DOHH2 (cell line): ENCODE data around the gene SEZ6L2.

Source experiments
- H3F3A ChIP-seq: fragments of 200-600 bp; sonication (generic), shearing (Covaris generic); 2 replicates; pipeline ENCODE4 v1.6.0; 2016; ENCODE audit warnings: antibody characterized with exemption, mild to moderate bottlenecking; ENCODE audit not compliant: control insufficient read depth, insufficient read depth
- H3K27ac ChIP-seq: fragments of 200-600 bp; sonication (generic); 2 replicates; pipeline ENCODE4 v1.5.1; 2014; ENCODE audit warnings: low read depth, mild to moderate bottlenecking, low read length, moderate library complexity
- H3K27me3 ChIP-seq: fragments of 200-600 bp; sonication (generic); 2 replicates; pipeline ENCODE4 v1.6.1; 2014; ENCODE audit warnings: mild to moderate bottlenecking, low read length, mixed read lengths; ENCODE audit not compliant: control insufficient read depth
- H3K36me3 ChIP-seq: fragments of 200-600 bp; sonication (generic); 2 replicates; pipeline ENCODE4 v1.6.1; 2014; ENCODE audit warnings: mild to moderate bottlenecking, low read length, moderate library complexity, mixed read lengths; ENCODE audit not compliant: control insufficient read depth
- H3K4me1 ChIP-seq: fragments of 200-600 bp; sonication (generic); 2 replicates; pipeline ENCODE4 v1.6.1; 2014; ENCODE audit warnings: mild to moderate bottlenecking, low read length, mixed read lengths; ENCODE audit not compliant: control insufficient read depth
- H3K4me2 ChIP-seq: fragments of 200-600 bp; sonication (generic); 2 replicates; pipeline ENCODE4 v1.6.0; 2014; ENCODE audit warnings: mild to moderate bottlenecking, low read length, moderate library complexity
- H3K4me3 ChIP-seq: fragments of 200-600 bp; sonication (generic); 2 replicates; pipeline ENCODE4 v1.5.1; 2014; ENCODE audit warnings: mild to moderate bottlenecking, low read length, mixed read lengths
- H3K79me2 ChIP-seq: fragments of 200-600 bp; sonication (generic); 2 replicates; pipeline ENCODE4 v1.6.1; 2014; ENCODE audit warnings: mild to moderate bottlenecking, low read length, mixed read lengths; ENCODE audit not compliant: control insufficient read depth
- H3K9me2 ChIP-seq: fragments of 200-600 bp; sonication (generic); replicated peaks from 2 replicates; pipeline ENCODE4 v1.6.1; 2014; ENCODE audit warnings: mild to moderate bottlenecking, low read length, mixed read lengths; ENCODE audit not compliant: control insufficient read depth
- H3K9me3 ChIP-seq: fragments of 200-600 bp; sonication (generic); 2 replicates; pipeline ENCODE4 v1.6.1; 2014; ENCODE audit warnings: antibody characterized with exemption, low read length, mixed read lengths; ENCODE audit not compliant: control insufficient read depth, insufficient read depth
- H4K20me1 ChIP-seq: fragments of 200-600 bp; sonication (generic); 2 replicates; pipeline ENCODE4 v1.6.0; 2014; ENCODE audit warnings: low read depth, mild to moderate bottlenecking, antibody characterized with exemption, low read length, moderate library complexity; ENCODE audit not compliant: control insufficient read depth, insufficient read depth
- CTCF ChIP-seq: fragments of 200-600 bp; sonication (generic); IDR thresholded peaks from one replicate; pipeline ENCODE4 v1.5.1; 2014; ENCODE audit warnings: antibody characterized with exemption, mild to moderate bottlenecking, low read depth, low read length; ENCODE audit not compliant: poor library complexity, severe bottlenecking
- EZH2phosphoT487 ChIP-seq: fragments of 200-600 bp; sonication (generic); IDR thresholded peaks from 2 replicates; pipeline ENCODE4 v1.6.1; 2017; ENCODE audit warnings: borderline replicate concordance, mild to moderate bottlenecking, antibody characterized with exemption, low read length, moderate library complexity, mixed read lengths

The SEZ6L2 gene

GRCh38 chr16:29842732-29843346 lies 56.5 kb downstream of the SEZ6L2 start:
- Histone ChIP-seq H3K4me1 (no peaks in the 10 kb centered on the region), H3K9me3 (no peaks in the 10 kb centered on the region), H3K27me3 (no peaks in the 10 kb centered on the region), H4K20me1 (no peaks in the 10 kb centered on the region), H3K36me3 (no peaks in the 10 kb centered on the region), H3K4me3 (no peak overlapping the region), H3K79me2 (no peaks in the 10 kb centered on the region), H3K9me2 (no peaks in the 10 kb centered on the region), H3F3A (no peaks in the 10 kb centered on the region), H3K27ac (no peak overlapping the region), H3K4me2 (no peak overlapping the region)
- TF ChIP-seq CTCF: peak; percentile 28
- no peak for TF ChIP-seq EZH2phosphoT487

GRCh38 chr16:29841631-29842030 lies 57.7 kb downstream of the SEZ6L2 start:
- Histone ChIP-seq H3K27me3 (no peaks in the 10 kb centered on the region), H3K4me1 (no peaks in the 10 kb centered on the region), H3K4me2 (no peak overlapping the region), H3F3A (no peaks in the 10 kb centered on the region), H3K4me3 (no peak overlapping the region), H3K36me3 (no peaks in the 10 kb centered on the region), H4K20me1 (no peaks in the 10 kb centered on the region), H3K9me2 (no peaks in the 10 kb centered on the region), H3K9me3 (no peaks in the 10 kb centered on the region), H3K27ac (no peak overlapping the region), H3K79me2 (no peaks in the 10 kb centered on the region)
- TF ChIP-seq CTCF: no peak
- TF ChIP-seq EZH2phosphoT487: no peak

- no peaks in the 10 kb centered on the region for H3K27me3 ChIP-seq
- H3K27ac ChIP-seq: no peak overlapping the region
- no peak for TF ChIP-seq EZH2phosphoT487
- no peak for TF ChIP-seq CTCF
- H3K4me3 ChIP-seq: no peak overlapping the region
- no peaks in the 10 kb centered on the region for H4K20me1 ChIP-seq
- H3F3A ChIP-seq: no peaks in the 10 kb centered on the region
- no peak overlapping the region for H3K4me2 ChIP-seq
- no peaks in the 10 kb centered on the region for H3K36me3 ChIP-seq
- no peaks in the 10 kb centered on the region for H3K4me1 ChIP-seq
- no peaks in the 10 kb centered on the region for H3K9me3 ChIP-seq
- H3K79me2 ChIP-seq: no peaks in the 10 kb centered on the region
- H3K9me2 ChIP-seq: no peaks in the 10 kb centered on the region
Measured at GRCh38 chr16:29840240-29840639, 59.1 kb downstream of the SEZ6L2 start.
